Upper lobe of left lung (tissue), 6 donors: ENCODE measurements around the gene PCYT1A. TPM values are rescaled to one million over a fixed set of nuclear protein-coding genes. Genes with fewer than 3 reads are reported as not detected.
A peak's percentile ranks its signal among the peaks of the same experiment; 100 is the strongest.
"Not testable (repeated sequence)": the region's sequence is repeated elsewhere in the genome, so short reads cannot be mapped to it uniquely, and the experiment has no call there.

ENCODE experiments used
- ATAC-seq, 2 donors: fragments of 200-7000 bp; cut with Tn5 transposase; one replicate each; pipeline ENCODE4 v1.9.1; 2022; ENCODE audit warnings: mild to moderate bottlenecking in 2 of 2, moderate library complexity in 2 of 2; ENCODE audit not compliant: low FRiP score in 2 of 2
- DNase-seq, 2 donors: peaks; one replicate each; pipeline ENCODE4 v3.0.0-alpha.2; 2019 to 2020
- H3K27ac ChIP-seq, 4 donors: fragments of 200-600 bp; sonication (generic); one replicate each; pipeline ENCODE4 v1.5.1; 2016 to 2019
- H3K27me3 ChIP-seq, 4 donors: fragments of 200-600 bp; sonication (generic); one replicate each; pipeline ENCODE4 v1.5.1; 2017 to 2019
- H3K36me3 ChIP-seq, 4 donors: fragments of 200-600 bp; sonication (generic); one replicate each; pipeline ENCODE4 v1.5.1; 2016 to 2019
- H3K4me1 ChIP-seq, 4 donors: fragments of 200-600 bp; sonication (generic); one replicate each; pipeline ENCODE4 v1.5.1; 2018 to 2019
- H3K4me3 ChIP-seq, 4 donors: fragments of 200-600 bp; sonication (generic); one replicate each; pipeline ENCODE4 v1.5.1; 2017 to 2019; ENCODE audit warnings: mild to moderate bottlenecking in 2 of 4, moderate library complexity in 1 of 4
- H3K9me3 ChIP-seq, 4 donors: fragments of 200-600 bp; sonication (generic); one replicate each; pipeline ENCODE4 v1.5.1; 2018 to 2019
- EP300 ChIP-seq, 4 donors: sonication (generic); formaldehyde crosslinking; IDR thresholded peaks; one replicate each; pipeline ENCODE4 v1.5.1; 2017; ENCODE audit warnings: antibody characterized with exemption in 4 of 4, control low read depth in 2 of 4
- POLR2A ChIP-seq, 4 donors: fragments of 450-650 bp; IDR thresholded peaks; one replicate each; pipeline ENCODE4 v1.5.1; 2016 to 2017; ENCODE audit warnings: antibody characterized with exemption in 4 of 4, mild to moderate bottlenecking in 2 of 4
- POLR2AphosphoS5 ChIP-seq, 2 donors: sonication (generic); formaldehyde crosslinking; IDR thresholded peaks; one replicate each; pipeline ENCODE4 v1.5.1; 2017; ENCODE audit warnings: antibody characterized with exemption in 2 of 2
- whole genome bisulfite sequencing, 2 donors: methylation state at CpG; one replicate each; pipeline ENCODE4 v1.1.5; 2017 to 2018; 5-methylcytosine and 5-hydroxymethylcytosine counted together
- total RNA-seq, 6 donors: library from RNA; depleted of rRNA in 4 of 6; stranded (reverse); fragments of >200 nt in 4 of 6; gene quantifications; one replicate each; pipeline versions ENCODE4 v1.1.0 to v1.2.1, GENCODE V29; 2016 to 2021
- TF ChIP-seq, protein P1 (sequence below), 6 experiments: fragments of 450-650 bp in 4 of 6; fragments of 200-600 bp in 2 of 6; sonication (generic) in 2 of 6; IDR thresholded peaks; one replicate each; pipeline ENCODE4 v1.5.1; 2016 to 2019; ENCODE audit warnings: antibody characterized with exemption in 6 of 6
- donor health status: DM: no; HTN: no; CAD: no; lungs with moderate emphysema.
- donor health status: DM: no; HTN: yes; CAD: no; lungs with severe emphysema.

Gene PCYT1A
- total RNA-seq, 6 donors from 2014 or later, result 51.6 to 75.2 (median 68.5) TPM

GRCh38 chr3:196254376-196255283 lies 32.9 kb downstream of the PCYT1A start:
- Histone ChIP-seq H3K27ac (no peak overlapping the region), H3K4me1 (no peaks in the 10 kb centered on the region), H3K27me3 (no peaks in the 10 kb centered on the region), H3K9me3 (no peaks in the 10 kb centered on the region), H3K36me3 (peaks cover 7 to 48% (median 21%) of the 10 kb centered on the region in 4 donors), H3K4me3 (no peak overlapping the region)
- DNase-seq (no peak), ATAC-seq (no peak)
- WGBS, 2 donors, result 69 to 80% methylated on average over 5 of the region's 5 CpGs
- TF ChIP-seq POLR2A (IDR thresholded peaks at IDR 0.05), result no peak
- no peak for TF ChIP-seq POLR2AphosphoS5 (IDR thresholded peaks at IDR 0.05)
- TF ChIP-seq, protein P1, sequence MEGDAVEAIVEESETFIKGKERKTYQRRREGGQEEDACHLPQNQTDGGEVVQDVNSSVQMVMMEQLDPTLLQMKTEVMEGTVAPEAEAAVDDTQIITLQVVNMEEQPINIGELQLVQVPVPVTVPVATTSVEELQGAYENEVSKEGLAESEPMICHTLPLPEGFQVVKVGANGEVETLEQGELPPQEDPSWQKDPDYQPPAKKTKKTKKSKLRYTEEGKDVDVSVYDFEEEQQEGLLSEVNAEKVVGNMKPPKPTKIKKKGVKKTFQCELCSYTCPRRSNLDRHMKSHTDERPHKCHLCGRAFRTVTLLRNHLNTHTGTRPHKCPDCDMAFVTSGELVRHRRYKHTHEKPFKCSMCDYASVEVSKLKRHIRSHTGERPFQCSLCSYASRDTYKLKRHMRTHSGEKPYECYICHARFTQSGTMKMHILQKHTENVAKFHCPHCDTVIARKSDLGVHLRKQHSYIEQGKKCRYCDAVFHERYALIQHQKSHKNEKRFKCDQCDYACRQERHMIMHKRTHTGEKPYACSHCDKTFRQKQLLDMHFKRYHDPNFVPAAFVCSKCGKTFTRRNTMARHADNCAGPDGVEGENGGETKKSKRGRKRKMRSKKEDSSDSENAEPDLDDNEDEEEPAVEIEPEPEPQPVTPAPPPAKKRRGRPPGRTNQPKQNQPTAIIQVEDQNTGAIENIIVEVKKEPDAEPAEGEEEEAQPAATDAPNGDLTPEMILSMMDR (IDR thresholded peaks at IDR 0.05), result no peak
- TF ChIP-seq EP300 (IDR thresholded peaks at IDR 0.05), result no peak

- ATAC-seq (no peak), DNase-seq (peak in 1 of 2 donors; percentile 63)
- Histone ChIP-seq H3K27ac (no peak overlapping the region), H3K9me3 (no peaks in the 10 kb centered on the region), H3K4me1 (no peaks in the 10 kb centered on the region), H3K4me3 (no peak overlapping the region), H3K27me3 (no peaks in the 10 kb centered on the region), H3K36me3 (peaks cover 12 to 47% (median 26%) of the 10 kb centered on the region in 4 donors)
- TF ChIP-seq POLR2A (IDR thresholded peaks at IDR 0.05), result no peak
- TF ChIP-seq EP300 (IDR thresholded peaks at IDR 0.05), result no peak
- TF ChIP-seq, protein P1 (IDR thresholded peaks at IDR 0.05), result no peak
- TF ChIP-seq POLR2AphosphoS5 (IDR thresholded peaks at IDR 0.05), result no peak
- 90 to 98% methylated on average over 16 of the region's 16 CpGs for WGBS, 2 donors
These were observed 35.6 kb downstream of the PCYT1A start for GRCh38 chr3:196251918-196252317.

DNA sequence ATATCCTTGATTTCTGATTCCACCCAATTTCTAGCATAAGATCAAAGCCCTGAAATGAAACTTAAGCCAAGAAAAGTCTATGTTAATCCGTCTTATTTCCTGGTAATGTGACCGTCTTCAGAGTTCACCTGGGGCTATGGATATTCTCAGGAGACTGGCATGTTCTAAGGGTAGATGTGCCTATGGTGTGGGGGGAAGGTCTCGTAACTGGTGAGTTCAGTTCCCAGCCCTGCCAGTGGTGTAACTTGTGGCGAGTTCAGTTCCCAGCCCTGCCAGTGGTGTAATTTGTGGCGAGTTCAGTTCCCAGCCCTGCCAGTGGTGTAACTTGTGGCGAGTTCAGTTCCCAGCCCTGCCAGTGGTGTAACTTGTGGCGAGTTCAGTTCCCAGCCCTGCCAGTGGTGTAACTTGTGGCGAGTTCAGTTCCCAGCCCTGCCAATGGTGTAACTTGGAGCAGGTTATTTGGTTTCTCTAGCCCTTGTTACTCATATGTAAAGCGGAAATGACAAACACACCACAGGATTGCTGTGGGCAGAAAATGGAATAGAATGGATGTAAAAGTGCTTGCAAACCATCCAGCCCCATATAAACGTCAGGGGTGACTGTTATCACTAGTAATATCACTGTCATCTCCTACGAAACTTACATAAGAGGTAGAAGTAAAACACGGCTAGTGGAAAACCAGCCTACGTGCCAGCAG lies 40.8 kb downstream of the PCYT1A start:
- 80 to 83% methylated on average over 10 to 11 of the region's 13 CpGs for WGBS, 2 donors
- no peak for DNase-seq
- no peak for ATAC-seq
- no peaks in the 10 kb centered on the region for H3K27me3 ChIP-seq
- TF ChIP-seq POLR2A (IDR thresholded peaks at IDR 0.05) (no peak), EP300 (IDR thresholded peaks at IDR 0.05) (no peak), POLR2AphosphoS5 (IDR thresholded peaks at IDR 0.05) (no peak)
- no peaks in the 10 kb centered on the region for H3K4me1 ChIP-seq
- H3K27ac ChIP-seq, result peak overlapping the region in 1 of 4 donors; percentile 49
- peaks cover 14 to 54% (median 33%) of the 10 kb centered on the region in 4 donors for H3K36me3 ChIP-seq
- no peak overlapping the region for H3K4me3 ChIP-seq
- H3K9me3 ChIP-seq, result no peaks in the 10 kb centered on the region

GRCh38 chr3:196244166-196244565 lies 43.4 kb downstream of the PCYT1A start:
- not testable (repeated sequence) for H3K27ac ChIP-seq, H3K27me3 ChIP-seq, H3K9me3 ChIP-seq, H3K4me3 ChIP-seq, H3K4me1 ChIP-seq, ATAC-seq
- H3K36me3 ChIP-seq, result peaks cover 20 to 71% (median 50%) of the 10 kb centered on the region in 4 donors
- peak in 1 of 2 donors; percentile 81 for DNase-seq
- 97 to 100% methylated on average over 2 to 32 of the region's 34 CpGs for WGBS, 2 donors

DNA sequence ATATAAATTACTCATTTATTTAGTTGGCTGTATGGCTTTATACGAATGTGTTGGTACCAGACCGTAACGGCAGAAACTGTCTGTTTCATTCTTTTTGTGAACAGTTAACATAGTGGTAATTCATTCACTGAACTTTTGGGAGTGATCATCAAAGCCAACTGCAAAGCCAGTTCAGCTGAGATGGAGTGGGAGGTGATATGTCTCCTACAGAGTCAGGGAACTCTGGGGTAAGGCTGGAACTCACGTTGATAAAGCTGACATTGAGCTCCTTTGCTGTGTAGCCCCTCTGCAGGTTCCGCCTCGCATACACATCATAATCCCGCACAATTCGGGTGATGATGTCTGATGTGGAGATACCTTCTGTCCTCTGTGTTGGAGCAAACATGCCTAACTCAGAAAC lies 45.8 kb downstream of the PCYT1A start:
- Histone ChIP-seq H3K36me3 (peaks cover 26 to 82% (median 61%) of the 10 kb centered on the region in 4 donors), H3K27ac (no peak overlapping the region), H3K4me1 (no peaks in the 10 kb centered on the region), H3K4me3 (no peak overlapping the region), H3K27me3 (no peaks in the 10 kb centered on the region), H3K9me3 (no peaks in the 10 kb centered on the region)
- TF ChIP-seq POLR2A (IDR thresholded peaks at IDR 0.05), result no peak
- TF ChIP-seq, protein P1 (IDR thresholded peaks at IDR 0.05), result no peak
- TF ChIP-seq EP300 (IDR thresholded peaks at IDR 0.05), result no peak
- no peak for TF ChIP-seq POLR2AphosphoS5 (IDR thresholded peaks at IDR 0.05)
- 83% methylated on average over 8 of the region's 8 CpGs for WGBS, 2 donors
- no peak for DNase-seq
- no peak for ATAC-seq
